Stimulated activated CD4-positive, alpha-beta T cell treated with anti-CD3 and anti-CD28 coated beads, Interleukin-1b, Interleukin-23, amount 100 ng/mL, for 1 hour (primary cell): ENCODE measurements around the gene MKRN2.
"Not testable (repeated sequence)": the region's sequence is repeated elsewhere in the genome, so short reads cannot be mapped to it uniquely, and the experiment has no call there.

ENCODE experiments used
- DNase-seq, 2 donors: peaks; one replicate each; pipeline ENCODE4 v3.0.0-alpha.2; 2020; ENCODE audit warnings: low read depth in 2 of 2

Gene MKRN2

GRCh38 chr3:12630292-12630691 is 73.4 kb downstream of the MKRN2 start:
- DNase-seq = no peak

GRCh38 chr3:12630843-12631242 is 74.0 kb downstream of the MKRN2 start:
- not testable (repeated sequence) for DNase-seq

GRCh38 chr3:12632523-12632922 is 75.6 kb downstream of the MKRN2 start:
- DNase-seq = no peak

- no peak for DNase-seq
Measured at GRCh38 chr3:12633108-12633507, 76.2 kb downstream of the MKRN2 start.
